Fibroblast of mammary gland (primary cell): Measurements from ENCODE around the gene CACNA1C.
A peak's percentile ranks its signal among the peaks of the same experiment; 100 is the strongest.

Experiments used
- DNase-seq: peaks from one replicate; pipeline ENCODE4 v3.0.0-alpha.2; 2010; ENCODE audit warnings: low read depth
- H3K4me3 ChIP-seq: 2 replicates; pipeline ENCODE4 v1.5.1; 2011; ENCODE audit warnings: low read depth, mild to moderate bottlenecking, low read length, moderate library complexity; ENCODE audit not compliant: control insufficient read depth
- CTCF ChIP-seq: conservative IDR thresholded peaks from 2 replicates; pipeline ENCODE4 v1.5.1; 2011; ENCODE audit warnings: low read depth, low read length, inconsistent platforms; ENCODE audit not compliant: control insufficient read depth, insufficient read depth

The CACNA1C gene

DNA sequence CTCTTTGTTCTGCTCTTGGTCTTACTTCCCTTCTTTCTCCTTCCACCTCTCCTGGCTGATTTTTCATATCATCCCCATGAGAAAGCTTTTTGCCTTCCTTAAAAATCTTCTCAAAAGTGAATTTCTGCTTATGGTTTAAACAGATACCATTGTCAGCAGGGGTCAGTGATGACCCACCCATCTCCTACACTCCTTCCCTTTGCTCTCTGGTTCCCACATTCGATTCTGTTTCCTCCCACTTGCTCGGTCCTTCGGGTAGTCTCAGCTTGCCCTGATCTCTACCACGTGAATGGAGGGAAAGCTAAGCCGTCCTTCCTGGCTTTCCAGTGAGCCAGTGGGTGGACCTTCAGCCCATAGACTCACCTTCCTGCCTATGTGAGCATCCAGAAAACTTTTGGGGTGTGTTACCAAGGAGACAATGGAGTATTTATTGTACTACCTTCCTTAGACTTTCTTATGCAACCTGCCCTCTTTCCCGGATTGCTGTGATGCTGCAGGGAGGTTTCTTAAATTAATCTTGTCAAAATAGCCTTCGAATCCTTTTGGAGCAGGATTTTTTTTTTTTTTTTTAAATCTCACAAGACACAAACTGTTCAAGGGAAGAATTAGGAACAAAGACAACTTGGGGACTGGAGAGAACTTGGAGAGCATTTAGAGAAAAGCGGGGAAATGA is 306.3 kb downstream of the CACNA1C start:
- H3K4me3 ChIP-seq, result no peak overlapping the region
- peak; percentile 14 for TF ChIP-seq CTCF
- DNase-seq, result peak; percentile 39

DNA sequence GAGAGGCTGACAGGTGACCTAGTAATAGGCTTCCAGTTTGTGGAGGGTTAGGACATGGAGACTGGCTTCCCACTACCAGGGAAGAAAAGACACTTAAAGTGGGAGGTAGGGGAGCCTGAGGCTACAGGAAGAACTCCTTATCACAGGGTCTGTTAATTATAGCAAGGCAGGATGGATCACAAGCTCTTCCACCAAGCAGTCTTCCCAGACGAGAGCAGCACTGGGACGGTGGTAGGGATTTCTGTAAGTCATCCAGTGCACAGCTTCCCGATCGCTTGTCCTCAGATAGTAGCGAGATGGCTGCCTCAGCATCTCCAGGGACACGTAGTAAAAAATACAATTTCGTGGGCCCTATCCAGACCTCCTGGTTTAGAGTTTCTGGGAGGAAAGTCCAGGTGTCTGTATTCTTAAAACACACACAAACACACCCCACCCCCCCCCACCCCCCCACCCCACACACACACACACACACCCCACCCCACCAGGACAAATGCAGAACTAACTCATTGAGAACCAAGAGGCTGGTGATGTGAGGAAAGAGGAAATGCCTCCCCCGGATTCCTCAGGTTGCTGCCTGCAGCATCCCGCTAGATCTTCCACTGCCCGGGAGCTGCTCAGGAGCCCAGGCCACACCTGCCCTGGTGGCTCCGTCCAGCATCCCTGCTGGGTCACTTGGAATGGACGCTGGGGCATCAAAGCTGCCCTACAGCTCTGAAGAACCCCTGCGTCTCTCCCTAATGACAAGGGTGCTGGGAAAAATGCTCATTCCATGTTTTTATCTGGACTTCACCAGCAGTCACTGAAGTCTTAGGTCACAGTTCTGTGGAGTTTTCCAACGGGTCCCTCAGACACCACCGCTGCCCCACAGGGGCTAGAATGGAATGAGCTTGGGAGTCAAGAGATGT is 307.2 kb downstream of the CACNA1C start:
- TF ChIP-seq CTCF, result no peak
- DNase-seq, result no peak
- H3K4me3 ChIP-seq, result no peak overlapping the region

DNA sequence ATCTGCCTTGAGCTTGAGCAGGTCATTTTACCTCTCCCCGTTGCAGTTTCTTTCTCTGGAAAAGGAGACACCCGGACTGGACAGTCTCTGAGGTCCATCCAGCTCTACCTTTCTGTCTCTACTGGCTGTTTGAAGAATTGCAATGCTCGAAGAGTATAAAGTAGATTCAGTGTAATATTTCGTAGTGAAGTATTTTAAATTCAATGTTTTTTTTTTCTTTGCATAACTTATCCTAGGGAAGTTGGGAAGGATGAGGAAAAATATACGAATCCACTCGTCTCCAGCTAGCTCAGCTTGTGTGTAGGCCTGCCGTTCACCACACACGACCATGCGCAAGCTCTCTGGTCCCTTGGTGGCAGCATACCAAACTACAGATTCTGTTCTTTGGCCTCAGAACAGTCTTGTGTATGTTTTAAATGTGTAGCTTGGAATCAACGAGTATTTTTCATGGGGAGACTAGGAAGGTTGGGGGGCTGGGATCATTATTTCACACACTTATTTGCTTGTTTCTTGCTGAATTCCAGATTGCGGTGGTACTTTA is 307.9 kb downstream of the CACNA1C start:
- H3K4me3 ChIP-seq, result no peak overlapping the region
- DNase-seq, result no peak
- TF ChIP-seq CTCF, result peak; percentile 27

DNA sequence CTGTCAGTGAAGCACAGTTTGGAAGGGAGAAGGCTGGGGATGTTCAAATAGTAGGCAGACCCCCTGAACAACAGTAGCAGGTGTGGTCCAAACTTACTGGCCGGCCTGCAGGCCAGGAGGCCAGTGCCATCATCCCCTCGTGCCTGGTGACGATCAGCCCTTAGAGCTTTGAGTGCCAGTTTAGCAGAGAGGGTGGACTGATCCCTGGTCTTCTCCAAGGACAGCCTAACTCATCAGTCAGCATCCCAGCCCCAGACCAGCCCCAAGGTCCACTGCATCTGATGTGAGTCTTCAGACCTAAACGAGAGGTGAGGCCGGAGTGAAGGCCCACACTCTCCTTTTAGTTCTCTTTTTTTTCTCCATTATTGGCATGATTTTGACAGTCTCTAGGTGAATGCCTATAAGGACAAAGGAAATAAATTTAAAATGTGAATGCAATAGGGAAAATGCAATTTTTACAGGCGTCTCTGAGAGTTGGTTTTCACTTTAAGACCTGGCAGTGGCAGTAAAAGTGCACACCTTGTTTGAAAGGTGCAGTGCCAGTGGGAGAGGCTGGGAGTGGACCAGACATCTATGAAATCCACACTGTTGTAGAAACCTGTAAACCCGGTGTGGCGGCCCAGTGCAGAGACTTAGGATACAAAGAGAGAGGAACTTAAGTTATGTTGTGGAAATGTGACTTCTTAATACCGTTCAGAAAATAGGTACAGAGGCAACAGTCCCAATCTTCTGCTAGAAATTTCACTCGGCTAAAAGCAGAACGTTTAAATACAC is 311.2 kb downstream of the CACNA1C start:
- TF ChIP-seq CTCF, result no peak
- DNase-seq, result no peak
- no peak overlapping the region for H3K4me3 ChIP-seq

- no peak for DNase-seq
- no peak overlapping the region for H3K4me3 ChIP-seq
- TF ChIP-seq CTCF, result no peak
Measured at GRCh38 chr12:2364631-2365051, 311.9 kb downstream of the CACNA1C start.

GRCh38 chr12:2366711-2367110 is 313.9 kb downstream of the CACNA1C start:
- no peak for TF ChIP-seq CTCF
- no peak for DNase-seq
- no peak overlapping the region for H3K4me3 ChIP-seq
